Astrocyte (in vitro differentiated cells and primary cell): Measurements from ENCODE around the gene NME9.

Source experiments
- EZH2 ChIP-seq: IDR thresholded peaks from 2 replicates; pipeline ENCODE4 v1.6.1; 2012; ENCODE audit warnings: mild to moderate bottlenecking, low read length, inconsistent platforms; ENCODE audit not compliant: insufficient read depth
- TF ChIP-seq, protein P1 (sequence below): IDR thresholded peaks from 2 replicates; pipeline ENCODE4 v1.5.1; 2011; ENCODE audit warnings: low read depth, mild to moderate bottlenecking, inconsistent platforms, low read length, moderate library complexity; ENCODE audit not compliant: insufficient read depth

DNA sequence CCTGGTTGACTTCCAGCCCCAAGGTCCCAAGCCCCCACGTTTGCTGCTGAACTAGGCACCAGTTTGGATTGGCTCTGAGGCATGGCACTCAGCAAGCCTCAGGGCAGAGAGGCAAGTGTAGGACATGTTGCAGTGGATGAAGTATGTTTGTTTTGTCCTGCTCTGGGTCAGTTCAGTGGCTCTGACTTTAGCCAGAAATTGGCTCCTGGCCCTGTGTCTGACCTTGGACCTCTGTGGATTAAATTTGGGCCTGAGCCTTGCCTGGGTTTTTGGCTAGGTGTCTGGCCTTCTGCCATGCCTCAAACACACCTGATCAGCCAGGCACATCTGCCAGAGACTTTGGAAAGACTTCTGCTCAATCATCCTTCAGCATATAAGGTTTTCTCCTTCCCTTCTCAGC, 15.1 kb upstream of the NME9 start:
- TF ChIP-seq EZH2, result no peak
- TF ChIP-seq, protein P1, sequence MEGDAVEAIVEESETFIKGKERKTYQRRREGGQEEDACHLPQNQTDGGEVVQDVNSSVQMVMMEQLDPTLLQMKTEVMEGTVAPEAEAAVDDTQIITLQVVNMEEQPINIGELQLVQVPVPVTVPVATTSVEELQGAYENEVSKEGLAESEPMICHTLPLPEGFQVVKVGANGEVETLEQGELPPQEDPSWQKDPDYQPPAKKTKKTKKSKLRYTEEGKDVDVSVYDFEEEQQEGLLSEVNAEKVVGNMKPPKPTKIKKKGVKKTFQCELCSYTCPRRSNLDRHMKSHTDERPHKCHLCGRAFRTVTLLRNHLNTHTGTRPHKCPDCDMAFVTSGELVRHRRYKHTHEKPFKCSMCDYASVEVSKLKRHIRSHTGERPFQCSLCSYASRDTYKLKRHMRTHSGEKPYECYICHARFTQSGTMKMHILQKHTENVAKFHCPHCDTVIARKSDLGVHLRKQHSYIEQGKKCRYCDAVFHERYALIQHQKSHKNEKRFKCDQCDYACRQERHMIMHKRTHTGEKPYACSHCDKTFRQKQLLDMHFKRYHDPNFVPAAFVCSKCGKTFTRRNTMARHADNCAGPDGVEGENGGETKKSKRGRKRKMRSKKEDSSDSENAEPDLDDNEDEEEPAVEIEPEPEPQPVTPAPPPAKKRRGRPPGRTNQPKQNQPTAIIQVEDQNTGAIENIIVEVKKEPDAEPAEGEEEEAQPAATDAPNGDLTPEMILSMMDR, result no peak
